HepG2 (cell line): ENCODE results near the gene KAZN.

Source experiments
- ATF7 ChIP-seq, 2 experiments: fragments of 450-650 bp in 1 of 2; sonication (generic) in 1 of 2; formaldehyde crosslinking in 1 of 2; IDR thresholded peaks; 2 replicates each; pipeline versions ENCODE4 v1.4.0 to v1.6.1; 2016 to 2020; ENCODE audit warnings: antibody characterized with exemption in 1 of 2, mild to moderate bottlenecking in 1 of 2, missing genetic modification reagents in 1 of 2
- BRCA1 ChIP-seq: sonication (generic); formaldehyde crosslinking; IDR thresholded peaks from 2 replicates; pipeline ENCODE4 v1.4.0; 2020; ENCODE audit warnings: missing genetic modification reagents
- CEBPB ChIP-seq: IDR thresholded peaks from 2 replicates; pipeline ENCODE4 v1.6.1; 2011; ENCODE audit warnings: low read depth, low read length, improper control_type of control experiment, borderline replicate concordance
- CTCF ChIP-seq: sonication (generic); formaldehyde crosslinking; IDR thresholded peaks from 2 replicates; pipeline ENCODE4 v1.5.0; 2020; ENCODE audit warnings: mild to moderate bottlenecking, missing genetic modification reagents, moderate library complexity
- JUND ChIP-seq: sonication (generic); formaldehyde crosslinking; IDR thresholded peaks from 2 replicates; pipeline ENCODE4 v1.8.0; 2022; ENCODE audit warnings: mild to moderate bottlenecking, missing genetic modification reagents
- LRRFIP1 ChIP-seq: sonication (generic); formaldehyde crosslinking; conservative IDR thresholded peaks from 2 replicates; pipeline ENCODE4 v1.4.0; 2020; ENCODE audit warnings: missing genetic modification reagents
- REST ChIP-seq, 2 experiments: IDR thresholded peaks; 2 replicates each; pipeline ENCODE4 v1.6.1; 2011 to 2012; ENCODE audit warnings: low read length in 2 of 2, borderline replicate concordance in 1 of 2, low read depth in 1 of 2, mild to moderate bottlenecking in 1 of 2, moderate library complexity in 1 of 2
- ZNF280D ChIP-seq: sonication (generic); formaldehyde crosslinking; IDR thresholded peaks from 2 replicates; pipeline ENCODE4 v1.5.1; 2020; ENCODE audit warnings: mild to moderate bottlenecking, missing genetic modification reagents
- ZNF564 ChIP-seq: sonication (generic); formaldehyde crosslinking; IDR thresholded peaks from 2 replicates; pipeline ENCODE4 v1.8.1; 2023; ENCODE audit warnings: mild to moderate bottlenecking, missing genetic modification reagents

GRCh38 chr1:14862114-14862771 is 263.8 kb downstream of the KAZN start:
- TF ChIP-seq CTCF (CRISPR knock-in tag) = no peak
- TF ChIP-seq LRRFIP1 = no peak
- TF ChIP-seq BRCA1 (CRISPR knock-in tag) = no peak
- no peak for TF ChIP-seq ATF7 (IDR thresholded peaks at IDR 0.05)
- TF ChIP-seq ATF7 (CRISPR knock-in tag; IDR thresholded peaks at IDR 0.05) = no peak
- TF ChIP-seq ZNF564 = no peak
- TF ChIP-seq CEBPB = no peak
- TF ChIP-seq ZNF280D (CRISPR knock-in tag) = no peak
- TF ChIP-seq REST (IDR thresholded peaks at IDR 0.05; ENCODE audit: borderline replicate concordance in 1 of 2, low read depth in 1 of 2, low read length in 2 of 2) = no peak
- TF ChIP-seq JUND (CRISPR knock-in tag) = no peak
